Endodermal cell (in vitro differentiated cells): Measurements from ENCODE around the gene MRPL51. TPM values are rescaled to one million over a fixed set of nuclear protein-coding genes. Genes with fewer than 3 reads are reported as not detected.
A peak's percentile ranks its signal among the peaks of the same experiment; 100 is the strongest.

Experiments used
- DNase-seq: peaks from one replicate; pipeline ENCODE4 v3.0.0-alpha.2; 2017
- H3K27ac ChIP-seq: 2 replicates; pipeline ENCODE4 v1.5.1; 2013; ENCODE audit warnings: mild to moderate bottlenecking, low read depth, low read length, moderate library complexity
- H3K27me3 ChIP-seq: 2 replicates; pipeline ENCODE4 v1.6.1; 2013; ENCODE audit warnings: mild to moderate bottlenecking, low read length, moderate library complexity; ENCODE audit not compliant: insufficient read depth, control insufficient read depth, poor library complexity, severe bottlenecking
- H3K36me3 ChIP-seq: 2 replicates; pipeline ENCODE4 v1.7.0; 2013; ENCODE audit warnings: mild to moderate bottlenecking, low read length, moderate library complexity; ENCODE audit not compliant: control insufficient read depth, insufficient read depth
- H3K4me1 ChIP-seq: one replicate; pipeline ENCODE4 v1.7.0; 2013; ENCODE audit warnings: low read length; ENCODE audit not compliant: control insufficient read depth, insufficient read depth
- H3K4me3 ChIP-seq: 2 replicates; pipeline ENCODE4 v1.5.1; 2013; ENCODE audit warnings: mild to moderate bottlenecking, low read length, moderate library complexity
- H3K9ac ChIP-seq: 2 replicates; pipeline ENCODE4 v1.6.1; 2013; ENCODE audit warnings: mild to moderate bottlenecking, low read length, moderate library complexity; ENCODE audit not compliant: poor library complexity, severe bottlenecking; ENCODE audit errors: extremely low read depth
- H3K9me3 ChIP-seq: 2 replicates; pipeline ENCODE4 v1.6.1; 2013; ENCODE audit warnings: mild to moderate bottlenecking, low read length, moderate library complexity; ENCODE audit not compliant: control insufficient read depth
- H3K27ac Mint-ChIP-seq: 2 replicates; pipeline ENCODE4 v1.8.0; 2020; ENCODE audit warnings: mixed read lengths
- H3K27me3 Mint-ChIP-seq: 2 replicates; pipeline ENCODE4 v1.8.0; 2021; ENCODE audit warnings: mild to moderate bottlenecking, mixed read lengths; ENCODE audit not compliant: insufficient read depth
- H3K36me3 Mint-ChIP-seq: 2 replicates; pipeline ENCODE4 v1.8.0; 2020; ENCODE audit warnings: low read depth, mixed read lengths
- H3K4me1 Mint-ChIP-seq: 2 replicates; pipeline ENCODE4 v1.8.0; 2020; ENCODE audit warnings: mixed read lengths
- H3K4me3 Mint-ChIP-seq: 2 replicates; pipeline ENCODE4 v1.8.0; 2020; ENCODE audit warnings: mild to moderate bottlenecking, moderate library complexity, mixed read lengths
- H3K9me3 Mint-ChIP-seq: 2 replicates; pipeline ENCODE4 v1.8.0; 2020; ENCODE audit warnings: mild to moderate bottlenecking, mixed read lengths
- CTCF ChIP-seq: fragments of 200-600 bp; sonication (generic); conservative IDR thresholded peaks from 2 replicates; pipeline ENCODE4 v1.5.0; 2021; ENCODE audit warnings: antibody characterized with exemption, mild to moderate bottlenecking
- WGBS, 2 experiments: methylation state at CpG; one replicate each; pipeline versions ENCODE4 v1.1.5 to v1.1.7; 2013; ENCODE audit warnings: missing lambda C conversion rate in 2 of 2, mixed read lengths in 1 of 2; ENCODE audit not compliant: insufficient coverage in 1 of 2, insufficient read length in 1 of 2; 5-methylcytosine and 5-hydroxymethylcytosine counted together
- long read RNA-seq, 4 experiments: library from polyadenylated mRNA in 2 of 4; library from RNA in 1 of 4; library from capped mRNA in 1 of 4; stranded (forward) in 3 of 4; unstranded in 1 of 4; transcript quantifications; one replicate each; pipeline ENCODE4 v2.0.0, GENCODE V29; 2020 to 2021; ENCODE audit warnings: inconsistent platforms in 1 of 4
- polyA plus RNA-seq, 2 experiments: library from polyadenylated mRNA; stranded (reverse); fragments of 50-300 nt; gene quantifications; one replicate each; pipeline ENCODE4 v1.2.3, GENCODE V29; 2013
- total RNA-seq, 2 donors: library from RNA; stranded (reverse); fragmentation: NEBNext Ultra II Directional in 1 of 2; extraction: Animal tissue kit (Norgen Biotek cat#: 25700) in 1 of 2; gene quantifications; 2 replicates in 1 of 2; 3 replicates in 1 of 2; pipeline ENCODE4 v1.2.1, GENCODE V29; 2021

MRPL51 gene
- total RNA-seq, result 100 to 1,000 TPM; 196 to 450 TPM
- polyA plus RNA-seq (2013, experiment 1 of 2), result 216 TPM
- 234 TPM for polyA plus RNA-seq (2013, experiment 2 of 2)
- long read RNA-seq, experiment 1, transcript MRPL51-205 (3 exons, 814 nt), result minor isoform, 5 of 78 reads
- long read RNA-seq, experiment 1, transcript MRPL51-201 (3 exons, 1,234 nt), result major isoform, 64 of 78 reads
- long read RNA-seq, experiment 1, partial matches to known transcripts, result 0 of 78 reads
- long read RNA-seq, experiment 1, other reads (novel, unspliced or antisense), result 2 of 78 reads
- long read RNA-seq, experiment 2, transcript MRPL51-201 (3 exons, 1,234 nt), result major isoform, 54 of 57 reads
- long read RNA-seq, experiment 2, partial matches to known transcripts, result 1 of 57 reads
- long read RNA-seq, experiment 2, other reads (novel, unspliced or antisense), result 0 of 57 reads
- long read RNA-seq, experiment 3, transcript MRPL51-201 (3 exons, 1,234 nt), result major isoform, 82 of 107 reads
- long read RNA-seq, experiment 3, transcript MRPL51-205 (3 exons, 814 nt), result minor isoform, 8 of 107 reads
- long read RNA-seq, experiment 3, partial matches to known transcripts, result 1 of 107 reads
- long read RNA-seq, experiment 3, other reads (novel, unspliced or antisense), result 11 of 107 reads
- long read RNA-seq, experiment 4, transcript MRPL51-205 (3 exons, 814 nt), result major isoform, 13 of 20 reads
- long read RNA-seq, experiment 4, transcript MRPL51-201 (3 exons, 1,234 nt), result minor isoform, 7 of 20 reads
- long read RNA-seq, experiment 4, partial matches to known transcripts, result 0 of 20 reads
- long read RNA-seq, experiment 4, other reads (novel, unspliced or antisense), result 0 of 20 reads

GRCh38 chr12:6492838-6493496 lies at the start of gene MRPL51:
TSS of gene MRPL51 (minus strand) at chr12:6493262. CDS start at chr12:6493136, 126 bp downstream.
- 1% methylated on average over 17 to 39 of the region's 39 CpGs for WGBS, 2 experiments
- peak within 1 kb of the TSS; percentile 94 for H3K4me3 ChIP-seq
- Mint-ChIP-seq H3K27ac (peak within 1 kb of the TSS; percentile 98), H3K27me3 (no peaks in the 10 kb centered on the region), H3K4me3 (peak within 1 kb of the TSS; percentile 83), H3K4me1 (peaks cover 23% of the 10 kb centered on the region), H3K36me3 (peaks cover 41% of the 10 kb centered on the region), H3K9me3 (no peaks in the 10 kb centered on the region)
- H3K27ac ChIP-seq, result peak within 1 kb of the TSS; percentile 86
- no peak for TF ChIP-seq CTCF
- no peaks in the 10 kb centered on the region for H3K27me3 ChIP-seq
- H3K4me1 ChIP-seq, result peaks cover 5% of the 10 kb centered on the region
- peak; percentile 100 for DNase-seq
- peak within 1 kb of the TSS; percentile 84 for H3K9ac ChIP-seq
- H3K36me3 ChIP-seq, result peaks cover 37% of the 10 kb centered on the region
- H3K9me3 ChIP-seq, result no peaks in the 10 kb centered on the region

- Histone ChIP-seq H3K27ac (peak overlapping the region; percentile 42), H3K36me3 (peaks cover 50% of the 10 kb centered on the region), H3K9ac (peak overlapping the region; percentile 30), H3K9me3 (no peaks in the 10 kb centered on the region), H3K4me1 (peaks cover 18% of the 10 kb centered on the region), H3K4me3 (no peak overlapping the region), H3K27me3 (no peaks in the 10 kb centered on the region)
- Mint-ChIP-seq H3K4me3 (no peak overlapping the region), H3K36me3 (peaks cover 66% of the 10 kb centered on the region), H3K9me3 (peaks cover 2% of the 10 kb centered on the region), H3K27ac (peak overlapping the region; percentile 10), H3K27me3 (no peaks in the 10 kb centered on the region), H3K4me1 (peaks cover 33% of the 10 kb centered on the region)
- 86 to 88% methylated on average over 10 to 13 of the region's 13 CpGs for WGBS, 2 experiments
- TF ChIP-seq CTCF, result no peak
- DNase-seq, result peak; percentile 46
These were observed 49.3 kb upstream of the MRPL51 start for GRCh38 chr12:6542209-6543009.
